Adrenal gland (tissue), 5 donors: ENCODE measurements around the gene PCLO.

Source experiments
- CTCF ChIP-seq, 6 experiments: fragments of 450-650 bp in 4 of 6; fragments of 200-600 bp in 2 of 6; sonication (generic) in 1 of 6; IDR thresholded peaks; 1 replicate in 5 of 6; 2 replicates in 1 of 6; pipeline versions ENCODE4 v1.5.1 to v1.8.0; 2016 to 2021; ENCODE audit warnings: antibody characterized with exemption in 6 of 6, mild to moderate bottlenecking in 2 of 6, moderate library complexity in 1 of 6
- POLR2A ChIP-seq, 2 donors: fragments of 450-650 bp; IDR thresholded peaks; one replicate each; pipeline ENCODE4 v1.6.1; 2017; ENCODE audit warnings: antibody characterized with exemption in 2 of 2, mild to moderate bottlenecking in 2 of 2, moderate library complexity in 1 of 2
- donor health status: DM: no; HTN: no; CAD: no.

- no peak for TF ChIP-seq CTCF (IDR thresholded peaks at IDR 0.05)
- no peak for TF ChIP-seq POLR2A (IDR thresholded peaks at IDR 0.05)
Measured at GRCh38 chr7:83060218-83060617, 102.5 kb downstream of the PCLO start.
